NCI-H446 (cell line): ENCODE measurements around the gene MAB21L4.

ENCODE experiments used
- DNase-seq, 2 experiments: peaks; one replicate each; lab custom pipeline; 2025; lab: John Stamatoyannopoulos, UW

The MAB21L4 gene

GRCh38 chr2:240895656-240896388 lies at the start of gene MAB21L4:
TSS of gene MAB21L4 (minus strand) at chr2:240896156. CDS start at chr2:240895997, 159 bp downstream.
- no peak for DNase-seq

- DNase-seq, result no peak
Observed at GRCh38 chr2:240936106-240936505, 40.1 kb upstream of the MAB21L4 start.

GRCh38 chr2:240935103-240935876 lies 39.3 kb upstream of the MAB21L4 start:
- no peak for DNase-seq

- no peak for DNase-seq
Observed at GRCh38 chr2:240934701-240935102, 38.7 kb upstream of the MAB21L4 start.

GRCh38 chr2:240933966-240934700 lies 38.2 kb upstream of the MAB21L4 start:
- no peak for DNase-seq

- DNase-seq, result no peak
Observed at GRCh38 chr2:240933048-240933965, 37.4 kb upstream of the MAB21L4 start.

- DNase-seq, result no peak
Observed at GRCh38 chr2:240932724-240933047, 36.7 kb upstream of the MAB21L4 start.

- no peak for DNase-seq
Observed at GRCh38 chr2:240932001-240932723, 36.2 kb upstream of the MAB21L4 start.

- no peak for DNase-seq
Observed at GRCh38 chr2:240931319-240931949, 35.5 kb upstream of the MAB21L4 start.

- no peak for DNase-seq
Observed at GRCh38 chr2:240930631-240931318, 34.8 kb upstream of the MAB21L4 start.

- no peak for DNase-seq
Observed at GRCh38 chr2:240930096-240930630, 34.2 kb upstream of the MAB21L4 start.

GRCh38 chr2:240929364-240930095 lies 33.6 kb upstream of the MAB21L4 start:
- no peak for DNase-seq

GRCh38 chr2:240928476-240929363 lies 32.8 kb upstream of the MAB21L4 start:
- DNase-seq, result no peak

GRCh38 chr2:240927390-240927781 lies 31.4 kb upstream of the MAB21L4 start:
- DNase-seq, result no peak

- DNase-seq, result no peak
Observed at GRCh38 chr2:240926516-240927389, 30.8 kb upstream of the MAB21L4 start.

- DNase-seq, result no peak
Observed at GRCh38 chr2:240925568-240926515, 29.9 kb upstream of the MAB21L4 start.
